GM23338 (cell line): Measurements from ENCODE around the gene ASPG. TPM values are rescaled to one million over a fixed set of nuclear protein-coding genes. Genes with fewer than 3 reads are reported as not detected.

Experiments
- ATAC-seq: fragments of 200-7000 bp; cut with Tn5 transposase; 3 replicates; pipeline ENCODE4 v1.9.1; 2020
- DNase-seq: peaks from one replicate; pipeline ENCODE4 v3.0.0-alpha.2; 2015; ENCODE audit warnings: low spot score
- H2AFZ ChIP-seq: fragments of 200-600 bp; sonication (generic); 2 replicates; pipeline ENCODE4 v1.8.0; 2016; ENCODE audit warnings: antibody characterized with exemption, mild to moderate bottlenecking, moderate library complexity
- H3F3A ChIP-seq: fragments of 200-600 bp; sonication (generic); replicated peaks from 2 replicates; pipeline ENCODE4 v1.8.0; 2017; ENCODE audit warnings: antibody characterized with exemption, mixed run types, low read depth
- H3K27ac ChIP-seq: fragments of 200-600 bp; sonication (generic); 2 replicates; pipeline ENCODE4 v1.6.1; 2016; ENCODE audit warnings: low read depth
- H3K27me3 ChIP-seq: fragments of 200-600 bp; sonication (generic); 2 replicates; pipeline ENCODE4 v1.8.0; 2016; ENCODE audit warnings: mild to moderate bottlenecking, mixed run types, moderate library complexity; ENCODE audit not compliant: insufficient read depth
- H3K36me3 ChIP-seq: fragments of 200-600 bp; sonication (generic); 2 replicates; pipeline ENCODE4 v1.8.0; 2016; ENCODE audit warnings: mild to moderate bottlenecking; ENCODE audit not compliant: insufficient read depth
- H3K4me1 ChIP-seq: fragments of 200-600 bp; sonication (generic); 2 replicates; pipeline ENCODE4 v1.8.0; 2016; ENCODE audit warnings: mild to moderate bottlenecking, moderate library complexity; ENCODE audit not compliant: insufficient read depth
- H3K4me2 ChIP-seq: fragments of 200-600 bp; sonication (generic); 2 replicates; pipeline ENCODE4 v1.7.1; 2017; ENCODE audit warnings: mixed run types
- H3K4me3 ChIP-seq: fragments of 200-600 bp; sonication (generic); 2 replicates; pipeline ENCODE4 v1.6.1; 2016; ENCODE audit warnings: mixed run types
- H3K79me2 ChIP-seq: fragments of 200-600 bp; sonication (generic); replicated peaks from 2 replicates; pipeline ENCODE4 v1.8.0; 2017; ENCODE audit warnings: mild to moderate bottlenecking; ENCODE audit not compliant: insufficient read depth
- H3K9me2 ChIP-seq: fragments of 200-600 bp; sonication (generic); 2 replicates; pipeline ENCODE4 v1.8.0; 2017; ENCODE audit not compliant: insufficient read depth
- H4K20me1 ChIP-seq: fragments of 200-600 bp; sonication (generic); replicated peaks from 2 replicates; pipeline ENCODE4 v1.8.0; 2017; ENCODE audit warnings: mild to moderate bottlenecking; ENCODE audit not compliant: insufficient read depth
- H3K27ac Mint-ChIP-seq: 2 replicates; pipeline ENCODE4 v1.8.0; 2020; ENCODE audit warnings: inconsistent platforms, mild to moderate bottlenecking, moderate library complexity, mixed read lengths
- H3K27me3 Mint-ChIP-seq: 3 replicates; pipeline ENCODE4 v1.8.0; 2022; ENCODE audit warnings: low read depth, mild to moderate bottlenecking, moderate library complexity, mixed read lengths, inconsistent platforms; ENCODE audit not compliant: insufficient read depth, poor library complexity
- H3K36me3 Mint-ChIP-seq: 3 replicates; pipeline ENCODE4 v1.8.0; 2021; ENCODE audit warnings: low read depth, mild to moderate bottlenecking, inconsistent platforms, moderate library complexity, mixed read lengths
- H3K4me1 Mint-ChIP-seq: 3 replicates; pipeline ENCODE4 v1.8.0; 2020; ENCODE audit warnings: mild to moderate bottlenecking, inconsistent platforms, mixed read lengths
- H3K4me3 Mint-ChIP-seq: 3 replicates; pipeline ENCODE4 v1.8.0; 2021; ENCODE audit warnings: moderate library complexity, mild to moderate bottlenecking, inconsistent platforms, mixed read lengths
- H3K9me3 Mint-ChIP-seq: 3 replicates; pipeline ENCODE4 v1.8.0; 2020; ENCODE audit warnings: moderate library complexity, mild to moderate bottlenecking, inconsistent platforms, mixed read lengths
- CREB1 ChIP-seq: fragments of 250-450 bp; sonication (Bioruptor Pico); IDR thresholded peaks from 2 replicates; pipeline ENCODE4 v1.5.0; 2020; ENCODE audit warnings: low read depth, mild to moderate bottlenecking, moderate library complexity
- EZH2 ChIP-seq: fragments of 200-600 bp; sonication (generic); IDR thresholded peaks from one replicate; pipeline ENCODE4 v1.8.0; 2017; ENCODE audit warnings: antibody characterized with exemption, mild to moderate bottlenecking, low read depth; ENCODE audit not compliant: unreplicated experiment
- EZH2phosphoT487 ChIP-seq: fragments of 200-600 bp; sonication (generic); IDR thresholded peaks from one replicate; pipeline ENCODE4 v1.8.1; 2018; ENCODE audit warnings: antibody characterized with exemption; ENCODE audit not compliant: unreplicated experiment
- JUNB ChIP-seq: IDR thresholded peaks from one replicate; pipeline ENCODE4 v1.6.1; 2016; ENCODE audit warnings: antibody characterized with exemption; ENCODE audit not compliant: unreplicated experiment
- NANOG ChIP-seq: IDR thresholded peaks from 2 replicates; pipeline ENCODE4 v1.6.1; 2016; ENCODE audit warnings: antibody characterized with exemption, borderline replicate concordance
- POLR2AphosphoS5 ChIP-seq: IDR thresholded peaks from 2 replicates; pipeline ENCODE4 v1.6.1; 2016; ENCODE audit warnings: antibody characterized with exemption, low read depth
- REST ChIP-seq: IDR thresholded peaks from one replicate; pipeline ENCODE4 v1.6.1; 2018; ENCODE audit warnings: antibody characterized with exemption; ENCODE audit not compliant: unreplicated experiment
- STAT1 ChIP-seq: IDR thresholded peaks from one replicate; pipeline ENCODE4 v1.6.1; 2016; ENCODE audit warnings: antibody characterized with exemption; ENCODE audit not compliant: unreplicated experiment
- ZNF114 ChIP-seq: fragments of 250-450 bp; sonication (Bioruptor Pico); IDR thresholded peaks from 2 replicates; pipeline ENCODE4 v1.5.0; 2020; ENCODE audit warnings: mild to moderate bottlenecking, moderate library complexity
- ZNF331 ChIP-seq: fragments of 250-450 bp; sonication (Bioruptor Pico); IDR thresholded peaks from 2 replicates; pipeline ENCODE4 v1.5.0; 2020; ENCODE audit warnings: low read depth, mild to moderate bottlenecking, moderate library complexity
- ZNF462 ChIP-seq: fragments of 250-450 bp; sonication (Bioruptor Pico); IDR thresholded peaks from 2 replicates; pipeline ENCODE4 v1.5.0; 2020; ENCODE audit warnings: mild to moderate bottlenecking, moderate library complexity
- polyA plus RNA-seq: library from polyadenylated mRNA; unstranded; fragments of >200 nt; fragmentation: Nextera tagmentation; extraction: Ambion mirVana; gene quantifications from 2 replicates; pipeline ENCODE4 v1.2.1, GENCODE V29; 2016
- total RNA-seq: library from RNA; depleted of rRNA; stranded (reverse); fragments of >200 nt; shearing (Covaris generic); gene quantifications from 2 replicates; pipeline ENCODE4 v1.2.3, GENCODE V29; 2014
- TF ChIP-seq, protein P1 (sequence below), 2 experiments: fragments of 200-600 bp in 1 of 2; sonication (generic) in 1 of 2; conservative IDR thresholded peaks; 2 replicates each; pipeline versions ENCODE4 v1.5.1 to v1.6.1; 2016 to 2017; ENCODE audit warnings: antibody characterized with exemption in 2 of 2, low read depth in 2 of 2, mild to moderate bottlenecking in 2 of 2, moderate library complexity in 1 of 2
- TF ChIP-seq, protein P2 (sequence below): IDR thresholded peaks from 2 replicates; pipeline ENCODE4 v1.6.1; 2016; ENCODE audit warnings: antibody characterized with exemption

Gene ASPG
- total and polyA plus RNA-seq, 2 experiments from 2014 or later: 0.61 to 6.2 TPM

GRCh38 chr14:104041430-104042104 lies 43.9 kb upstream of the ASPG start:
- no peak for ATAC-seq
- no peaks in the 10 kb centered on the region for H3K36me3 Mint-ChIP-seq

More at GRCh38 chr14:104041430-104042104, 43.9 kb upstream of the ASPG start:
- Histone ChIP-seq H3K4me2 (no peak overlapping the region), H3K4me3 (no peak overlapping the region), H3K27me3 (no peaks in the 10 kb centered on the region), H3K9me2 (no peaks in the 10 kb centered on the region), H2AFZ (no peak overlapping the region), H3K4me1 (no peaks in the 10 kb centered on the region), H3K36me3 (no peaks in the 10 kb centered on the region), H3K79me2 (no peaks in the 10 kb centered on the region), H3F3A (no peaks in the 10 kb centered on the region), H3K27ac (no peak overlapping the region), H4K20me1 (no peaks in the 10 kb centered on the region)
- no peaks in the 10 kb centered on the region for H3K9me3 Mint-ChIP-seq
- H3K27me3 Mint-ChIP-seq: peaks cover 5% of the 10 kb centered on the region
- no peak overlapping the region for H3K4me3 Mint-ChIP-seq
- DNase-seq: no peak
- no peaks in the 10 kb centered on the region for H3K4me1 Mint-ChIP-seq
- TF ChIP-seq EZH2 (no peak), REST (no peak), POLR2AphosphoS5 (no peak), CREB1 (CRISPR knock-in tag) (no peak), NANOG (no peak), ZNF462 (CRISPR knock-in tag) (no peak), ZNF114 (CRISPR knock-in tag) (no peak), EZH2phosphoT487 (no peak), ZNF331 (CRISPR knock-in tag) (no peak), JUNB (no peak), STAT1 (no peak)
- TF ChIP-seq, protein P1, sequence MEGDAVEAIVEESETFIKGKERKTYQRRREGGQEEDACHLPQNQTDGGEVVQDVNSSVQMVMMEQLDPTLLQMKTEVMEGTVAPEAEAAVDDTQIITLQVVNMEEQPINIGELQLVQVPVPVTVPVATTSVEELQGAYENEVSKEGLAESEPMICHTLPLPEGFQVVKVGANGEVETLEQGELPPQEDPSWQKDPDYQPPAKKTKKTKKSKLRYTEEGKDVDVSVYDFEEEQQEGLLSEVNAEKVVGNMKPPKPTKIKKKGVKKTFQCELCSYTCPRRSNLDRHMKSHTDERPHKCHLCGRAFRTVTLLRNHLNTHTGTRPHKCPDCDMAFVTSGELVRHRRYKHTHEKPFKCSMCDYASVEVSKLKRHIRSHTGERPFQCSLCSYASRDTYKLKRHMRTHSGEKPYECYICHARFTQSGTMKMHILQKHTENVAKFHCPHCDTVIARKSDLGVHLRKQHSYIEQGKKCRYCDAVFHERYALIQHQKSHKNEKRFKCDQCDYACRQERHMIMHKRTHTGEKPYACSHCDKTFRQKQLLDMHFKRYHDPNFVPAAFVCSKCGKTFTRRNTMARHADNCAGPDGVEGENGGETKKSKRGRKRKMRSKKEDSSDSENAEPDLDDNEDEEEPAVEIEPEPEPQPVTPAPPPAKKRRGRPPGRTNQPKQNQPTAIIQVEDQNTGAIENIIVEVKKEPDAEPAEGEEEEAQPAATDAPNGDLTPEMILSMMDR (conservative IDR thresholded peaks at IDR 0.05; ENCODE audit: low read depth in 2 of 2): no peak
- TF ChIP-seq, protein P2, sequence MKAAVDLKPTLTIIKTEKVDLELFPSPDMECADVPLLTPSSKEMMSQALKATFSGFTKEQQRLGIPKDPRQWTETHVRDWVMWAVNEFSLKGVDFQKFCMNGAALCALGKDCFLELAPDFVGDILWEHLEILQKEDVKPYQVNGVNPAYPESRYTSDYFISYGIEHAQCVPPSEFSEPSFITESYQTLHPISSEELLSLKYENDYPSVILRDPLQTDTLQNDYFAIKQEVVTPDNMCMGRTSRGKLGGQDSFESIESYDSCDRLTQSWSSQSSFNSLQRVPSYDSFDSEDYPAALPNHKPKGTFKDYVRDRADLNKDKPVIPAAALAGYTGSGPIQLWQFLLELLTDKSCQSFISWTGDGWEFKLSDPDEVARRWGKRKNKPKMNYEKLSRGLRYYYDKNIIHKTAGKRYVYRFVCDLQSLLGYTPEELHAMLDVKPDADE: no peak
- no peak overlapping the region for H3K27ac Mint-ChIP-seq
